ENCODE measurements around the gene MAD1L1. TPM values are rescaled to one million over a fixed set of nuclear protein-coding genes. Genes with fewer than 3 reads are reported as not detected.

Gene MAD1L1
- total and polyA plus RNA-seq, 2 donors (not counting 3 experiments of a cell fraction or from before 2014, with no cell fraction given) = 34.1 to 42.3 TPM

- H4K20me1 ChIP-seq (replicated peaks; ENCODE audit: control insufficient read depth, extremely low read depth, insufficient read depth, low read length) = no peaks in the 10 kb centered on the region
- no peaks in the 10 kb centered on the region for H3K9me3 ChIP-seq (replicated peaks; ENCODE audit: control insufficient read depth, insufficient read depth, low read length)
- H3K4me1 ChIP-seq (ENCODE audit: control insufficient read depth, extremely low read depth, insufficient read depth, low read length) = no peaks in the 10 kb centered on the region
- H3K9me1 ChIP-seq (replicated peaks; ENCODE audit: control insufficient read depth, extremely low read depth, insufficient read depth, low read length) = no peaks in the 10 kb centered on the region
- no TSS peak for BruUV-seq (replicated peaks)
- dilution Hi-C loops (cut with MboI; ENCODE audit: extremely low pct_ligation_motif_present, low sequenced_read_pairs) (no loop called here), intact Hi-C loops (cut with micrococcal nuclease) (no loop called here)
- H3K79me2 ChIP-seq (ENCODE audit: control insufficient read depth, insufficient read depth, low read length) = no peaks in the 10 kb centered on the region
- no peak overlapping the region for H3K4me2 ChIP-seq (ENCODE audit: insufficient read depth, low read length)
- no peaks in the 10 kb centered on the region for H3K36me3 ChIP-seq (ENCODE audit: control insufficient read depth in 2 of 2, extremely low read depth in 1 of 2, insufficient read depth in 2 of 2, low read length in 2 of 2)
- H3K27ac ChIP-seq (ENCODE audit: insufficient read depth, low read depth, low read length) = no peak overlapping the region
- TF ChIP-seq POLR2AphosphoS5 (IDR thresholded peaks at IDR 0.05; ENCODE audit: insufficient read depth, low read depth, low read length) = no peak
- no peak for TF ChIP-seq FOS (IDR thresholded peaks at IDR 0.05; ENCODE audit: borderline replicate concordance, insufficient read depth, low read length)
- TF ChIP-seq MYC (IDR thresholded peaks at IDR 0.05; ENCODE audit: low read depth, low read length) = no peak
- TF ChIP-seq POLR2A (IDR thresholded peaks at IDR 0.05; ENCODE audit: low read depth, low read length) = no peak
- no peak for TF ChIP-seq GATA2 (IDR thresholded peaks at IDR 0.05; ENCODE audit: insufficient read depth, insufficient read length, low read depth, low read length)
- no peak for TF ChIP-seq JUN (IDR thresholded peaks at IDR 0.05; ENCODE audit: borderline replicate concordance, insufficient read depth, insufficient read length, low read depth)
- no peak for TF ChIP-seq CTCF (IDR thresholded peaks at IDR 0.05; ENCODE audit: extremely low read depth in 1 of 2, insufficient read depth in 1 of 2, low read depth in 1 of 2, low read length in 2 of 2)
- no peak for TF ChIP-seq MAX (IDR thresholded peaks at IDR 0.05; ENCODE audit: insufficient read depth, insufficient read length)
- no peak for TF ChIP-seq EZH2 (IDR thresholded peaks at IDR 0.05; ENCODE audit: borderline replicate concordance, low read depth, low read length, severe bottlenecking)
- no peak overlapping the region for H3K9ac ChIP-seq (replicated peaks; ENCODE audit: extremely low read depth, insufficient read depth, low read length)
- H2AFZ ChIP-seq (ENCODE audit: low read depth, low read length) = no peak overlapping the region
- DNase-seq (ENCODE audit: low read depth, low spot score) (no peak), FAIRE-seq (no peak)
- CTCF ChIA-PET = no interaction called here
- H3K27me3 ChIP-seq (ENCODE audit: control insufficient read depth in 2 of 2, insufficient read depth in 2 of 2, low read length in 2 of 2) = no peaks in the 10 kb centered on the region
- no peak overlapping the region for H3K4me3 ChIP-seq (replicated peaks in 1 of 3; ENCODE audit: insufficient read depth in 1 of 3, low read depth in 1 of 3, low read length in 3 of 3)
- POLR2A ChIA-PET = no interaction called here
Measured at GRCh38 chr7:2033586-2034135, 199.1 kb downstream of the MAD1L1 start.
